Esophagus mucosa (tissue), 1 donor: ENCODE data around the gene SPAAR. TPM values are rescaled to one million over a fixed set of nuclear protein-coding genes. Genes with fewer than 3 reads are reported as not detected.
A peak's percentile ranks its signal among the peaks of the same experiment; 100 is the strongest.

ENCODE experiments used
- ATAC-seq: fragments of 200-7000 bp; cut with Tn5 transposase; one replicate; pipeline ENCODE4 v1.9.1; 2020
- total RNA-seq: library from RNA; stranded (reverse); gene quantifications from one replicate; pipeline ENCODE4 v1.2.4, GENCODE V29; 2023
- donor health status: DM: yes; HTN: yes; CAD: no.

The SPAAR gene
- total RNA-seq, 1 donor from 2014 or later = 0.16 TPM

DNA sequence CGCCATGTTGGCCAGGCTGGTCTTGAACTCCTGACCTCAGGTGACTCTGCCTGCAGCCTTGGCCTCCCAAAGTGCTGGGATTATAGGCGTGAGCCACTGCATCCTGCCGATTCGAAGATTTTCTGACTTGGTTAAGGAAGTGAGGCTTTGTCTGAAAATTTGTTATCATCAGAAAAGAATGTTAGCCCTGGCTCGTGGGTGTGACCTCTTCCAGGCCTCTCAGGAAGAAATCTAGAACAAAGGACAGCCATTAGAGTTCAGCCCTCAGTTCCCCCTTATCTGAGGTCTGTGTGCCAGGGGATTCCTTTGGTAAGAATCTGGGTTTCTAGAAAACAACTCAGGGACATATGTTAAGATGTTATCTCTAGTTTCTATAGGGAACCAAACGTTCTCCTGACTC, 42.4 kb downstream of the SPAAR start:
- peak; percentile 38 for ATAC-seq

DNA sequence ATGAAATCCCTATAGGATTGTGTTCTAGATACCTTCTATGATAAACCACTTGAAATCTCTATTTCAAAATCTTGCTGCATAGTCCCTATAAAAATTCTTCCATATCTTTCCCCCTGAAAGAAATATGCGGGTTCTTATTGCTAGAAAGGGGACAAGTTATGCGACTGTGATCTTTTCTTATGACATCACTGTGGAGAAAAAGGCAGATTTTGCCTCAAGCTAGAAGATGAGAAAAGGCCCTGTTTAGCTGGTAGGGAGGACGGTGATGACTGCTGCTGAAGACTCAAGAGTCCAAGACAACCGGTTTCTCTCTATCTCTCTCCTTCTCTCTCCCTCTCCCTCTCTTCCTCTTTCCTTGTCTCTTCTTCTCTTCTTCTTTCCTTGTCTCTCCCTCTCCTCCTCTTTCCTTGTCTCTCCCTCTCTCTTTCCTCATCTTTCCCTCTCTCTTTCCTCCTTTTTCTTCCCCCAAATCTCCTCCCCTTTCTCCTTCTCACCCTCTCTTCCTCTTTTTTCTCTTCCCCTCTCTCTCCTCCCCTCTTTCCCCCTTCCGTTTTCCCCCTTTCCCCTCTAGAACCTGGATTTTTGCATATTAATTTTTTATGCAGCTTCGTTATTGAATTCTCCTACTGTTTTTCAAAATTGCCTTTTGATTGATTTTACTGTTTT, 43.4 kb downstream of the SPAAR start:
- ATAC-seq = no peak

- ATAC-seq = peak; percentile 69
Observed at GRCh38 chr9:35954942-35955546, 45.8 kb downstream of the SPAAR start.

DNA sequence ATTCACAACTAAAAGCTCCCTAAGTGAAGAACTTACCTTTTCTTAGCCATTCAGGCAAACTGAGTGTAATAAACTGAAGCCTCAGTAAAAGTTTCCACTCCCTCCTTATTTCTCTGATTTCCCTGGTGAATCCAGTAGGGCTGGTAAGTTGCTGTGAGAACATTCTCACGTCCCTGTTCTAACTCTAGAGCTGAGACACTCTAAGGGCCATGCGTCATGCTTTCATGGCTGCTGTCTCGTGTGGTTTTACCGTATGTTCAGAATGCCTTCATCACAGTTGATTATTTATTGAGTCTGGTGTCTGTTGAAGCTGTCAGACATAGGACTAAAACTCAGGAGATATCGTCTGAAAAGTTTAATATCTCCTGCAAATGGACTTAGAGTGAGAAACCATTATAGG, 47.4 kb downstream of the SPAAR start:
- ATAC-seq = no peak

GRCh38 chr9:35958104-35958837, 49.0 kb downstream of the SPAAR start, which contains the start of gene OR2S2:
TSS of gene OR2S2 (minus strand) at chr9:35958154. CDS start at chr9:35958098, 56 bp downstream.
- no peak for ATAC-seq

DNA sequence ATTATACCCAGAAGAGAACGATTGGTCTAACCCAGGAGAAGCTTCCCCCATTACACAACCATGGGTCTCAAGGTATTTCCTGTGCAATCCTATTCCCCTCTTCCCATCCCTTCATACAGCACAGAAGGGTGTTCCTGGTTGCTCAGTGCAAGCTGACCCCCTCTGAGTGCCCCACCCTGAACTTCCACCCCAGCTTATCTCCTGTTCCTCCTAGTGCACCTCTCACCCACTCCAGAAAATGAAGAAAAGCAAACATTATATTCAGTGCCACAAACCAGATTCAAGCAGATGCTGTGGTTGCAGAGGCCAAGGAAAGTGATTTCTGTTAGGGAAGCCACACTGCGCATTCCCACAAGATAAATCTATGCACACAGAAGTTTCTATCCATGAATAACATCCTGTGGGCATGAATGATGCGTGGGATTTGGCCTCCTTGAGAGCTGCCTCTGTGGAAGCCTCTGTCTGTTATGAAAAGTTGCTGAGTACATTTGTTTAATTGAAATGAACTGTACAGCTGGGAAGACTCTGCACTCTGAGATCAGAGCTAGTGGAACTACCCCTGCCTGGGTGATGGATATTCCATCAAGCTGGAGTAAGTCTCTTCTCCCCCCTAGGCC, 50.9 kb downstream of the SPAAR start:
- ATAC-seq = no peak

Other genes starting within 250 kb of the SPAAR start
- 2.4 TPM for gene ARHGEF39, start 244.3 kb upstream of the SPAAR start, total RNA-seq
- gene CA9, start 235.6 kb upstream of the SPAAR start, total RNA-seq = 1.6 TPM
- gene TPM2, start 219.6 kb upstream of the SPAAR start, total RNA-seq = 31.2 TPM
- gene TLN1, start 177.3 kb upstream of the SPAAR start, total RNA-seq = 84.6 TPM
- 15.1 TPM for gene CREB3, start 176.8 kb upstream of the SPAAR start, total RNA-seq
- 20.9 TPM for gene GBA2, start 160.3 kb upstream of the SPAAR start, total RNA-seq
- 17.4 TPM for gene RGP1, start 160.2 kb upstream of the SPAAR start, total RNA-seq
- gene MSMP, start 155.2 kb upstream of the SPAAR start, total RNA-seq = not detected
- gene NPR2, start 117.9 kb upstream of the SPAAR start, total RNA-seq = 1.3 TPM
- gene SPAG8, start 97.2 kb upstream of the SPAAR start, total RNA-seq = 0.20 TPM
- 30.2 TPM for gene HINT2, start 94.4 kb upstream of the SPAAR start, total RNA-seq
- gene FAM221B, start 80.8 kb upstream of the SPAAR start, total RNA-seq = not detected
- gene TMEM8B, start 80.3 kb upstream of the SPAAR start, total RNA-seq = 1.7 TPM
- not detected for gene OR13J1, start 39.1 kb upstream of the SPAAR start, total RNA-seq
- gene HRCT1, start 3.3 kb upstream of the SPAAR start, total RNA-seq = 1.2 TPM
- not detected for gene OR2S2, start 48.7 kb downstream of the SPAAR start, total RNA-seq
- gene RECK, start 127.4 kb downstream of the SPAAR start, total RNA-seq = 1.2 TPM
- gene GLIPR2, start 227.2 kb downstream of the SPAAR start, total RNA-seq = 8.8 TPM